ENCODE data around the gene PACSIN1. TPM values are rescaled to one million over a fixed set of nuclear protein-coding genes. Genes with fewer than 3 reads are reported as not detected.

The PACSIN1 gene, protein sequence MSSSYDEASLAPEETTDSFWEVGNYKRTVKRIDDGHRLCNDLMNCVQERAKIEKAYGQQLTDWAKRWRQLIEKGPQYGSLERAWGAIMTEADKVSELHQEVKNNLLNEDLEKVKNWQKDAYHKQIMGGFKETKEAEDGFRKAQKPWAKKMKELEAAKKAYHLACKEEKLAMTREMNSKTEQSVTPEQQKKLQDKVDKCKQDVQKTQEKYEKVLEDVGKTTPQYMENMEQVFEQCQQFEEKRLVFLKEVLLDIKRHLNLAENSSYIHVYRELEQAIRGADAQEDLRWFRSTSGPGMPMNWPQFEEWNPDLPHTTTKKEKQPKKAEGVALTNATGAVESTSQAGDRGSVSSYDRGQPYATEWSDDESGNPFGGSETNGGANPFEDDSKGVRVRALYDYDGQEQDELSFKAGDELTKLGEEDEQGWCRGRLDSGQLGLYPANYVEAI
- total RNA-seq (2014; rRNA removed; shearing (Covaris generic)) = not detected in 2 replicates

DNA sequence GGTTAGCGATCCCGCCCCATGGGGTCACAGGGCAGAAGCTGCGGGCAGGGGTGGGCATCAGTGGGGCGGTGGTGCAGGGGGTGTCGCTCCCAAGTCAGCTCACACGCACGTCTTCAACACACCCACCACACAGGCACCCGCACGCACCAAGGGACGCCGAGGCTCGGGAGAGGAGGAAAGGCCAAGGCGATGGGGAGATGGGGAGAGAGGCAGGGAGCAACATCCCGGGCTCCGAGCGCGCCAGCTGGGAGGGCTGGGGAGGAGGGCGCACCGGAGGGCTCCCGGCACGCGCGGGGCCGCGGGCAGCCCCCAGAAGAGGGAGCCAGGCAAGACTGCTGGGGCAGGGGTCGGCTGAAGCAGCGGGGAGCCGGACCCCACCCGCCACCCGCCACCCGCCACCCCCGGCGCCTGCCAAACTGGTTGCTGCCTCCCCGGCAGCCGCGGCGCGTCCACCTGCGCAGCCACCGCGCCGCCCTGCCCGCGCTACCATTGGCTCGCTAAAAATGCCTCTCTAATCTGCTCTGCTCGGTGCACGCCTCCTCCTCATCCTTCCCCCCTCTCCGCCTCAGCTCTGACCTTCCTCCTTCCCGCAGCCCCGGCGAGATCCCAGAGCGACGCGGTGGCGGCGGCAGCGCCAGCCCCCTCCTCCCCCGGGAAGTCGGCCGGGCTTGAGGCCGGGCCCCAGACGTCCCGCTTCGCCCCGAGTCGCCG, at the start of gene PACSIN1:
Gene PACSIN1 (plus strand): TSS at position 546 of the 711 bp plus-strand sequence. CDS start 60,230 bp downstream, outside the sequence.
- DNase-seq (ENCODE audit: low read depth) = no peak

DNA sequence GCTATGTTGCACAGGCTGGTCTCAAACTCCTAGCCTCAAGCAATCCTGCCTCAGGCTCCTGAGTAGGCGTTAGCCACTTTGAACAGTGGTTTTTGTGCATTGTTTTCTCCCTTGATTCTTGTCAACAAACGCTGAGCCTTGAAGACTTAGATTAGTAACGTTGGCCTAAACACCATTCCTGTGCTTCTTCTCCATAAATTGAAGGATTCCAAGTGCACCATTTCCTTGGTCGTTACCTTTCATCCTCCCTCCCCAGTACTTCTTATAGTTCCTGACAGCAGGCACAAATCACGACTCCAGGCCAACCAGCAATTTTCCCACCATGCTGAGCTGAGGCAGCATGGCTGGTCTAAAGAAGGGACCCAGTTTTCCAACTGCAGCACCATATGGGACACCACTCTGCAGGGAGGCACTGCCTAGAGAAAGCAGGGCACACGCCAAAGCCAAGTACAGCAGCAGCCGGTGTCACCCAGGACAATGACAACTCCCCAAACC, 49.0 kb upstream of the PACSIN1 start:
- DNase-seq (ENCODE audit: low read depth) = no peak

DNA sequence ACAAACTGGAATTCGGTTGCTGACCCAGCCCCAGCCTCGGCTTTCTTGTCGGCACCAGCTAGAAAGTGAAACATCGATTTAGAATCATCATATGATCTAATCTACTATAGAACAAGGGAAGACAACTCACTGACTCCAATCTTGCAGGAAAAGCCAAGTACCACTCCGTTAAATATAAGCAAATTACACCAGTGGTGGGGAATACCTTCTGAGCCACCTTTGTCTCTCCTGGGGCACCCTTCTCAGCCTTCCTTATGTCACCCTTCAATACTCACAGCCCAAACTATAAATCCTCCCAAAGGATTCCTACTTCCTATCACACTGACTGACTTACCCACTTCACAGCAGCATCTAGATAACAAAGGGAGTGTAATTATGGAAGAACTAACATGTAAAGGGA, 47.5 kb upstream of the PACSIN1 start:
- DNase-seq (ENCODE audit: low read depth) = no peak

DNA sequence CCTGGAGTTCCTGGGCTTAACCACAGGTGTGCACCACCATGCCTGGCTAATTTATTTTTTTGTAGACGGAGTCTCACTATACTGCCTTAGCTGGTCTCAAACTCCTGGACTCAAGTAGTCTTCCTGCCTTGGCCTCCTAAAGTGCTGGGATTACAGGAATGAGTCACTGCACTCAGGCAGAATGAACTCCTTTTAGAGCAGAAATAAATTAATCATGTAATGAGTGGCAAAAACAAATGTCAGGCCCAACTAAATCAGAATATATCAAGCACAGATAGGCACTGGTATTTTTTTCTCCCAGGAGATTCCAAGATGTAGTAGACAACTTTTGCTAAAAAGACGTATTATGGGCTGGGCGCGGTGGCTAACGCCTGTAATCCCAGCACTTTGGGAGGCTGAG, 42.6 kb upstream of the PACSIN1 start:
- no peak for DNase-seq (ENCODE audit: low read depth)

DNA sequence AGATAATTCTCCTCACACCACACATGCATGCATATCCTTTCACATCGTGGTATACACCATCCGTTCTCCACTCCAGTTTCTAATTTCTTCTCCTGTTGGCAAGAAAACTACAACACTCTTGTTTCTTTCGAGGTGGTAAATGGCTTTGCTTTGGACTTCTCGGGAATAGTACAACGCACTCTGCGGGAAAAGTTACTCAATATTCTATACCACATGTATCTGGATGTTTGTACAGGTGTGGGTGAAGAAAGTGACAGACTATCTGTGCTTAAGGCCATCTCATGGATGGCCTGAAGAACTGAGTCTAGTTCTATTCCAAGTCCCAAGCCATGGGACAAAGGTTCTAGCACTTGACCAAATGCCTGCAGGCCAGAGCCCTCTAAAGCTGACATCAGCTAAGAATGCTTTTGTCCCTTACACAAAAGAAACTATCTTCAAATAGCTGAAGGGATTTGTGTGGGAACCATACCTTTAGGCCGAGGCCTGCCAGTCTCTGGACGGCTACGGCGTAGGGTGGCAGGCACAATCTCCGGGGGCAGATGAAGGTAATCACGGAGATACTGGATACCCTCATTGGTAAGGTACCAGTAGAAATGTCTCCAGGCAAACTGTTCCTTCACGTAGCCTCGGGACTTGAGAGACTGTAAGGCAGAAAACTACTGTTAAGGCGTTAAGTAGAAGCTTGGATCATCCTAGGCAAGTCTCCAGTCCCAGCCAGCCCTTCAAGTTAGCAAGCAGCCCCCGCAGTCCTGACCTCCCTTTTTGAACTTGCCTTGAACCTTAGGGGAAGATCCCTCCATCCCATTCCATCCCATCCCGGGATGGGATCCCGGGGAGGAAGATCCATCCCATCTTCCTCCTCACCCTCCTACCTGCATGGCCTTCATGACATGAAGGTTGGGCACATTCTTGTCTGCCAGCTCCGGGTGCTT, 41.4 kb upstream of the PACSIN1 start:
- no peak for DNase-seq (ENCODE audit: low read depth)

DNA sequence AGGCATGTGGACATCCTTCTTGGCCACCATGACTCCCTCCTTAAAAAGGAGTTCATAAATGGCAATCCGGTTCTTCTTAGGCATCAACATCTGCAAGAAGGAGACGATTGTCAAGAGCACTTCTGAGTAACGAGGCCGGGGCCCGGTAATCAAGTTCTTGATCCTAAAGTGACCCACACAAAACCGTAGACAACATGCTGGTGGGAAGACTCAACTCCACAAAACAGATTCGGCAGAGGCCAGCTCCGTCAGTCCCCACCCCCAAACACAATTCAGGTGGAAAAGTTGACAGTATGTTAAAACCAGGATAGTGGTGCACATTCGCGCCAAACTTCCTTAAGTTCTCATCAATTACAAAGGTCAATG, 40.8 kb upstream of the PACSIN1 start:
- DNase-seq (ENCODE audit: low read depth) = no peak

DNA sequence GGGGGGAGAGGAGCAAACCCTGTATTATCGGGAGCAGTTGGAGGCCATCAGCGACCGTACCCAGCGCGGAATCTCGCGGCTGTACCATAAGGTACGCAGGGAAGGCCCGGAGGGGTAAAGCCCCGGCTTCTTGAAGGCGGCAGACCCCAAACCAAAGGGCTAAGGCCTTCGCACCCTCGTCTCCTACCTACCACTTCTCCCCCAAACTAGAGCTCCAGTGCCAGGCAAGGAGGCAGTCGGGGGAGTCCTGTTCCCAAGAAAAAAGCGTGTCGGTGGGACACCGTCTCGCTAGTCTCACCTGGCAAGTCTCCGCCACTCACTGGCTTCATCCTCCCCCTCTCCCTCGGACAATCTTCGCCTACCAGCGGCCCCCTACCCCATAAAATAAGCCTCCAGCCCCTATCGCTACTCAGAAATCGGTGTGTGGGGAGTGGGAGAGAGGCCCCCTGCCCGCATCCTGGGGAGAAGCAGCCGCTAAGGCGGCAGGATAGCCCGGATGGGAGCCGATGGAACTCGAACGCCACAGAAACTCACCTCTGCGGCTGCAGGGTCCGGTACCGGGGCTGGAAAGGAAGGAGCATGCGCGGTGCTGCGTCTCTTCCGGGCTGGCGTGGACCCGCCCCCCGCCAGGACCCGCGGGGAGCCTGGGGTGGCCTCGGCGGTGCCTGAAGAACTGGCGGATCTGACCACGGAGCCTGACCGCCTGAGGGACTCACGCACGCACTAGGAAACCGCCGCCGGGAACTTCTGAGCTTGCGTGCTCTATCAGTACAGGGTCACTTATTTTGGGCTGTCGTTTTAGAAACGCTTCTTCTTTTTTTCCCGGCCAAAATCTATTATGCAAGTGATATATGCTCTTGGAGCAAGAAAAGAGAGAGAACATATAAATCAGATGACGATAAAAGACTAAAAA, 40.1 kb upstream of the PACSIN1 start, which contains the start of gene RPS10:
Gene RPS10 (minus strand): TSS at position 572 of the 913 bp plus-strand sequence. CDS start 848 bp downstream, outside the sequence.
- DNase-seq (ENCODE audit: low read depth) = peak; percentile 90

DNA sequence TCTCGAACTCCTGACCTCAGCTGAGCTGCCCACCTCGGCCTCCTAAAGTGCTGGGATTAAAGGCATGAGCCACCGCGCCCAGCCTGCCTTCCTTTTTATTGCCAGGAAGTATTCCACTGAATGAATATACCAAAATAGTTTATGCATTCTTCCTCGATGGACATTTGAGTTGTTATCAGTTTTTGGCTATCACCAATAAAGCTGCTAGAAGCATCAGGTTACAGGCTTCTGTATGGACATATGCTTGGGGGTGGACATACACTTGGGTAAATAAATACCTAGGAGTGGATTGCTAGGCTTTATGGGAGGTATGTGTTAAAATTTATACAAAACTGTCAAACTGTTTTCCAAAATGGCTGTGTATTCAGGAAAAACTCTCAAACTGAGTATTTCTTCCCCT, 30.0 kb upstream of the PACSIN1 start:
- no peak for DNase-seq (ENCODE audit: low read depth)

DNA sequence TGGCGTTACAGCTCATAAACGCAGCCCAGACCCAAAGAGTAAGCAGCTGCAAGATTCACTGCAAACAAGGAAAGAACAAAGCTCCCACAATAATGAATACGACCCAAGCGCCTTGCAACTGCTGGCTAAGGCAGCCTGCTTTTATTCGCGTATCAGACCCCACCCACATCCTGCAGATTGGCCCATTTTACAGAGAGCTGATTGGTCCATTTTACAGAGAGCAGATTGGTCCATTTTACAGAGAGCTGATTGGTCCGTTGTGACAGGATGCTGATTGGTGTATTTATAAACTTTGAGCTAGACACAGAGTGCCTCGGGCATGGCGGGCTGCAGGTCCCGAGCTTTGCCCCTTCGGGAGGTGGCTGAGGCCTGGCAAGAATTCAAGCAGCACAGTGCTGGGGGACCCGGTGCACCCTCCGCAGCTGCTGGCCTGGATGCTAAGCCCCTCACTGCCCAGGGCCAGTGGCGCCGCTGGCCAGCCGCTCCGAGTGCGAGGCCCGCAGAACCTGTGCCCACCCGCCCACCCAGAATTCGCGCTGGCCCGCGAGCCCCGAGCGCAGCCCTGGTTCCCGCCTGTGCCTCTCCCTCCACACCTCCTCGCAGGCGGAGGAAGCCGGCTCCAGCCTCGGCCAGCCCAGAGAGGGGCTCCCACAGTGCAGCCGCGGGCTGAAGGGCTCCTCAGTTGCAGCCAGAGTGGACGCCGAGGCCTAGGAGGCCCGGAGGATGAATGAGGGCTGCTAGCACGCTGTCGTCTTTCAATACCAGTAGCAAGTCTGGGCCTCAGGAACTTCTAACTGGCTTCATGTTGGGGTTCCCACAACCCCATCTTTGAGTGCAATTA, 28.9 kb upstream of the PACSIN1 start:
- no peak for DNase-seq (ENCODE audit: low read depth)

DNA sequence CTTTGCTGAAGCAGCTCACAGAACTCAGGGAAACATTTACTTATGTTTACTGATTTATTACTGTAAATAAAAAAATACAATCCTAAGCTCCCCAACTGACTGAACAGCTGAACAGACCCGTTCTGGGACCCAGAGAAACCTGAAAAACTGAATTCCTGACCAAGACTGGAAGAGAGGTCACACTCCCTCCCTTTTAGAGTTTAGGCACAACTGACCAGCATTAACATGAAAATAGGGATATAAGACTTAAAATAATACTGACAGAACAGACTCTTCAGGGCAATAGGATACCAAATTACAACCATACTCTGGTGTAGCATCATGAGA, 28.3 kb upstream of the PACSIN1 start:
- no peak for DNase-seq (ENCODE audit: low read depth)

DNA sequence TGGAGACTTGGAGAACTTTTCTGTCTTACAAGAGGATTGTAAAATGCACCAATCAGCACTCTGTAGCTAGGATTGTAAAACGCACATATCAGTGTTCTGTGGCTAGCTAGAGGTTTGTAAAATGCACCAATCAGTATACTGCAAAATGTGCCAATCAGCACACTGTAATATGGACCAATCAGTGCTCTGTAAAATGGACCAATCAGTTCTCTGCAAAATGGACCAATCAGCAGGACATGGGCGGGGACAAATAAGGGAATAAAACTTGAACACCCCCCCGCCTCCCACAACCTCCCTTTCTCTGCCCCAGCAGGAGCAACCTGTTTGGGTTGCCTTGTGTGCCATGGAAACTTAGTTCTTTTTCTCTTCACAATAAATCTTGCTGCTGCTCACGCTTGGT, 27.2 kb upstream of the PACSIN1 start:
- no peak for DNase-seq (ENCODE audit: low read depth)

DNA sequence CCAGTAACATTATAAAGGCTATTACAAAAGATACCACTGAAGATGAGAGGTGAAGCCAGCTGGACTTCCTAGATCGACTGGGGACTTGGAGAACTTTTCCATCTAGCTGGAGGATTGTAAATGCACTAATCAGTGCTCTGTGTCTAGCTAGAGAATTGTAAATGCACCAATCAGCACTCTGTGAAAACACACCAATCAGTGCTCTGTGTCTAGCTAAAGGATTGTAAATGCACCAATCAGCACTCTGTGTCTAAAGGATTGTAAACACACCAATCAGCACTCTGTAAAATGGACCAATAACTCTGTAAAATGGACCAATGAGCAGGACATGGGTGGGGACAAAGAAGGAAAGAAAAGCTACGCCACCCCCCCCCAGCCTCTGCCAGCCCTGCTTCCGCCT, 26.4 kb upstream of the PACSIN1 start:
- no peak for DNase-seq (ENCODE audit: low read depth)

DNA sequence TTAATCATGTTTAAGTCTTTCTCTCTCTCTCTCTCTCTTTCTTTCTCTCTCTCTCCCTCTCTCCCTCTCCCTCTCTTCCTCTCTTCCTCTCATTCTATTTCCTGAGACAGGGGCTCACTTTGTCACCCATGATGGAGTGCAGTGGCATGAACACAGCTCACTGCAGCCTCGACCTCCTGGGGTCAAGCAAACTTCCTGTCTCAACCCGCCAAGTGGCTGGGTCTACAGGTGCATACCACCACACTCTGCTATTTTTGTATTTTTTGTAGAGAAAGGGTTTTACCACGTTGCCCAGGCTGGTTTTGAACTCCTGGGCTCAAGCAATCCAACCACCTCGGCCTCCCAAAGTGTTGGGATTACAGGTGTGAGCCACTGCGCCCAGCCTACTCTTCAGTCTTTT, 24.4 kb upstream of the PACSIN1 start:
- no peak for DNase-seq (ENCODE audit: low read depth)

DNA sequence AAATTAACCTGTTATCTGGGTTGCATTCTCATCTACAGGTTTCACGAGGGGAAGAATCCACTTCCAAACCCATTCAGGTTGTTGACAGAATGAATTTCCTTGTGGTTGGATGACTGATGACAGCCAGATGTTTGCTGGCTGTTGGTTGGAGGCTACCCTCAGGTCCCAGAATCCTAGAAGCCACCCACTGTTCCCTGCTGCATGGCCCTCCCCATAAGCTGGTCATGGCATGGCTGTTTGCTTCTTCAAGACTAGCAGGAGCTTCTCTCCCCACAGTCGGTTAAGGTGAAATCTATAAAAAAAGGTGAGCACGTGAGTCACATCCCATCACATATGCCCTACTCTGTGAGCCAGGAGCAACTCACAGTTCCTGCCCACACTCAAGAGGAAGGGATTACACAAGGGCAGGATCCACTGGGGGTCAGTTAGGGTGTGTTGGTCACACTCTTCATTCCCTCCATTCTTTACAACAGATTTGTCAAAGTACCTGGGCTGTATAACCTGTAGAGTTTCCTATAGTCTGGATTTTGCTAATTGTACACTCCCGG, 20.5 kb upstream of the PACSIN1 start:
- DNase-seq (ENCODE audit: low read depth) = no peak

DNA sequence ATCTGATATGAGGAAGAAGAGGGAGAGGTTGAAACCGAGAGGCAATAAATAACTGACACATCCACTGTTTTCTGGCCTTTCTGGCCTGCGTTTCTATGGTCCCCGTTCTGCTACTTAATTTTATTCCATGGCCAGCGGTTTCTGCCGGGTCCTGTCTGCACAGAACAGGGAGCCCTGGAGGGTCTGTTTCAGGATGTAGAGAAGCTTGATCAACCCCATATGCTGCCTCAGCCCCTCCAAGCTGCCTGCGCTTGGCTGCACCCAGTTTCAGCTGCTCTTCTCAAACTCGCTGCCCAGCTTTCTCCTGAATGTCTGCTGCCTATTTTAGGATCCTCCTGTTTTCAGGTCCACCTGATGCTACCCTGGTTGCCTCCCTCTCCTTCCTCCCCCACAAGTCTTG, 18.5 kb upstream of the PACSIN1 start:
- no peak for DNase-seq (ENCODE audit: low read depth)

DNA sequence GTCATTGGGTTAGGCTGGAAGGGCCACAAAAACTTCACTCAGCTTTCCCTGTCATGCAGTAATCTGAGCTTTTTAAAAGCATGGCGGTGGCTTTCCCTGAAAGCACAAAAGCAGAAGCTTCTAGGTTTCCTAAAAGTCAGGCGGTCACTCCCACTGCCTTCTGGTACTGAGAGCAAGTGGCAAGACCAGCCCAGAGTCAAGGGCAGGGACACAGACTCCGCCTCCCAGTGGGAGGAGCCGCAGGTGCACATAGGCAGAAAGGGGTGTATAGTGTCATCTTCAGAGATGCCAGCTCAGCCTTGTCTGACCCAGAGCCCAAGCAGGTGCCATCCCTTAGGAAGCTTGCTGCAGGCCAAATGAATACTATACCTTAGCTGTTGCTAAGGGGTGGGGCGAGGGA, 18.0 kb upstream of the PACSIN1 start:
- DNase-seq (ENCODE audit: low read depth) = no peak

DNA sequence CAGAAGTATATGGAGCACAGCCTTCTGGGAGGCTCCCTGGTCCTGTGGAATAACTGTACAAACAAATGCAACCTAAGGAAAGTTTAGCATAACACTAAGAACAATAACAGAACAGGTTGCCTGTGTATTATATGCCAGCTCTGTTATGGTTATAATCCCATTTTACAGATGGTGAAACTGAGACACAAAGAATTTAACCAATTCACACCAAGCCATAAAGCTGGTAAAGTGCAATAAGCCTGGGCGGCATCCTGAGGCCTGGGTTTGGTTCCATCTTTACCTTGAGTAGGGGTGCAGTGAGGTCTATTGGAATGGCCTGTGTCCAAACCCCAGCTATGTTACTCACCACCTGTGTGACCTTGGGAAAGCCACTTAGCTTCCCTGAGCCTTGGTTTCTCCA, 14.7 kb upstream of the PACSIN1 start:
- DNase-seq (ENCODE audit: low read depth) = no peak

DNA sequence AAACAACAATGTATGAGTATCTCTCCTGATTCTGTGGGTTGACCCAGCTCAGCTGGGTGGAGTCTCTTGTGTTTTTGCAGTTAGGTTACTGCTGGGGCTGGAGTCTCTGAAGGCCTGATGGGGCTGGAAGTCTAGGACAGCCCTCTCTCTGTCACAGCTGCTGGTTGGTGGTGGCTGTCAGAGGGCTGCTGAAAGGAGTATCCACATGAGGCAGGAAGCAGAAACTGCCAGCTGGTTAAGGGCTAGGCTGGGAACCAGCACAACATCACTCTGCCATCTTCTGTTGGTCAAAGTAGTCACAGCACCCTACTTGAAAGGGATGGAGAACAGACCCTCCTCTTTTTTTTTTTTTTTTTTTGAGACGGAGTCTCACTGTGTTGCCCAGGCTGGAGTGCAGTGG, 10.0 kb upstream of the PACSIN1 start:
- DNase-seq (ENCODE audit: low read depth) = peak; percentile 15

DNA sequence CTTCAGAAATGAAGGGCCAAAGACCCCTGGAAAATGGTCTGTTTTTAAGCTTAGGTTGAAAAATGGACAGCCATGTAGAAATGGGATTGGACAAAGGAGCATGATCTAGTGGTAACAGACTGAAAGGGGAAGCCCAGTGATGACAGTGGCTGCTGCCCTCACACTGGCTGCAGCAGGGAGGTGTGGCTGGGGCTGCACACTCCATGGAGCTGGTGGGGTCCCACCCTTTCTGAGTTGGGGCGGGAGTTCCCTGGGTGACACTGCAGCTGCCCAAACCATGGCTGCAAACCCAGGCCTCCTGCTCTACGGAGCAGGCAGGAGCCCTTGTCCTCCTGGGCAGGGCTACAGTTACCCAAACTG, 8.5 kb upstream of the PACSIN1 start:
- DNase-seq (ENCODE audit: low read depth) = no peak

Data from RPMI7951 (cell line).